ENCODE results near the gene ODF4. TPM values are rescaled to one million over a fixed set of nuclear protein-coding genes. Genes with fewer than 3 reads are reported as not detected.

ODF4 gene
- total and polyA plus RNA-seq, 2 of the 13 experiments (the other 11 are each of a cell fraction or from before 2014, with no cell fraction given): not detected

DNA sequence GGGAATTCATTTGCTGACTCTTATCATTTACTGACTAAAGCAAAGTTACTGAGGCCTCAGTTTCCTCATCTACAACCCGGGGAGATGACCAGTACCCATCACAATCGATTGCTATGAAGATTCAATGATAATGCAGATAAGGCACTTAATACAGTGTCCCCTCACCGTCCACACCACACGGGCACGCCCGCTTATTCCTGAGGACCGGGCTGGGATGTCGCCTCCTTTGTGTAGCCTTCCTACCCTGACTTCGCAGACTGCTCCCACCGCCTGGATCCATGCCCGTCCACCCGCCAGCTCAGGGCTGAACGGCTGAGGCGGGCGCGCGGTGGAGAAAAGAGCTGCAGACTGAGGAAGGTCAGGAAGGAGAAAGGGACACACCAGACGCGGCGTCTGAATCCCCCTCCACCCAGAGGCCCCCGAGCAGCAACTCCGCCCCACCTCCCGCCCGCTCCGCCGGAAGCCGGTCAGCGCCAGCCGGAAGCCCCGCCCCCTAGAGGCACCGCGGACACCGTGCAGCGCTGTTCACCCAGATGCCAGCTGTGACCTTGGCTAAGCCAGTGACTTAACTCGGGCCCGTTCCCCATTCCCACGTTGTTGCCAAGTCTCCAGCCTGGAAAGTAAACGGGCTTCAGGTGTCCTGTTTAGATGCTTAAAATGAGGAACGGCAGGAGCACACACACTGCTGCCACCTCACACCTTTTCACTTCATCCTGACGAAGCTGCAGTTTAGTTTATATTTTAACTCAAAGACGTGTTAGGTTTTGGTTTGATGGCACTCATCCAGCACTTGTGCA, 36.8 kb downstream of the ODF4 start, which contains the start of gene KRABD2 (continued):
- TF ChIP-seq SIN3A (IDR thresholded peaks at IDR 0.05; ENCODE audit: borderline replicate concordance, low read depth, low read length) (peak; percentile 94), ZMYM3 (CRISPR knock-in tag; IDR thresholded peaks at IDR 0.05) (peak; percentile 14; the same call in 1 of the 2 replicates), FOXM1 (CRISPR knock-in tag; IDR thresholded peaks at IDR 0.05) (no peak), MBNL3 (CRISPR knock-in tag; conservative IDR thresholded peaks at IDR 0.05) (no peak), ZNF44 (CRISPR knock-in tag; IDR thresholded peaks at IDR 0.05) (peak; percentile 63; the same call in 1 of the 2 replicates), TOE1 (CRISPR knock-in tag; IDR thresholded peaks at IDR 0.05) (no peak), ZNF672 (CRISPR knock-in tag; IDR thresholded peaks at IDR 0.05) (no peak), ZNF552 (CRISPR knock-in tag; IDR thresholded peaks at IDR 0.05; ENCODE audit: borderline replicate concordance) (no peak), ZNF432 (CRISPR knock-in tag; IDR thresholded peaks at IDR 0.05; ENCODE audit: borderline replicate concordance) (no peak), PITX1 (CRISPR knock-in tag; IDR thresholded peaks at IDR 0.05) (peak; percentile 69)
- TF ChIP-seq, protein P1, sequence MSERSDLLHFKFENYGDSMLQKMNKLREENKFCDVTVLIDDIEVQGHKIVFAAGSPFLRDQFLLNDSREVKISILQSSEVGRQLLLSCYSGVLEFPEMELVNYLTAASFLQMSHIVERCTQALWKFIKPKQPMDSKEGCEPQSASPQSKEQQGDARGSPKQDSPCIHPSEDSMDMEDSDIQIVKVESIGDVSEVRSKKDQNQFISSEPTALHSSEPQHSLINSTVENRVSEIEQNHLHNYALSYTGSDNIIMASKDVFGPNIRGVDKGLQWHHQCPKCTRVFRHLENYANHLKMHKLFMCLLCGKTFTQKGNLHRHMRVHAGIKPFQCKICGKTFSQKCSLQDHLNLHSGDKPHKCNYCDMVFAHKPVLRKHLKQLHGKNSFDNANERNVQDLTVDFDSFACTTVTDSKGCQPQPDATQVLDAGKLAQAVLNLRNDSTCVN (CRISPR knock-in tag; IDR thresholded peaks at IDR 0.05; ENCODE audit: borderline replicate concordance): peak; percentile 63; the same call in 1 of the 2 replicates
- TF ChIP-seq, protein P2, sequence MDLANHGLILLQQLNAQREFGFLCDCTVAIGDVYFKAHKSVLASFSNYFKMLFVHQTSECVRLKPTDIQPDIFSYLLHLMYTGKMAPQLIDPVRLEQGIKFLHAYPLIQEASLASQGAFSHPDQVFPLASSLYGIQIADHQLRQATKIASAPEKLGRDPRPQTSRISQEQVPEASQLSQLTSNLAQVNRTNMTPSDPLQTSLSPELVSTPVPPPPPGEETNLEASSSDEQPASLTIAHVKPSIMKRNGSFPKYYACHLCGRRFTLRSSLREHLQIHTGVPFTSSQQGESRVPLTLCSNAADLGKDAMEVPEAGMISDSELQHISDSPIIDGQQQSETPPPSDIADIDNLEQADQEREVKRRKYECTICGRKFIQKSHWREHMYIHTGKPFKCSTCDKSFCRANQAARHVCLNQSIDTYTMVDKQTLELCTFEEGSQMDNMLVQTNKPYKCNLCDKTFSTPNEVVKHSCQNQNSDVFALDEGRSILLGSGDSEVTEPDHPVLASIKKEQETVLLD (CRISPR knock-in tag; IDR thresholded peaks at IDR 0.05; ENCODE audit: low read depth): peak; percentile 50; the same call in 1 of the 2 replicates
- TF ChIP-seq, protein P3, sequence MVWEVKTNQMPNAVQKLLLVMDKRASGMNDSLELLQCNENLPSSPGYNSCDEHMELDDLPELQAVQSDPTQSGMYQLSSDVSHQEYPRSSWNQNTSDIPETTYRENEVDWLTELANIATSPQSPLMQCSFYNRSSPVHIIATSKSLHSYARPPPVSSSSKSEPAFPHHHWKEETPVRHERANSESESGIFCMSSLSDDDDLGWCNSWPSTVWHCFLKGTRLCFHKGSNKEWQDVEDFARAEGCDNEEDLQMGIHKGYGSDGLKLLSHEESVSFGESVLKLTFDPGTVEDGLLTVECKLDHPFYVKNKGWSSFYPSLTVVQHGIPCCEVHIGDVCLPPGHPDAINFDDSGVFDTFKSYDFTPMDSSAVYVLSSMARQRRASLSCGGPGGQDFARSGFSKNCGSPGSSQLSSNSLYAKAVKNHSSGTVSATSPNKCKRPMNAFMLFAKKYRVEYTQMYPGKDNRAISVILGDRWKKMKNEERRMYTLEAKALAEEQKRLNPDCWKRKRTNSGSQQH (CRISPR knock-in tag; IDR thresholded peaks at IDR 0.05; ENCODE audit: low read depth): no peak; the same call in 1 of the 2 replicates
- TF ChIP-seq, protein P4, sequence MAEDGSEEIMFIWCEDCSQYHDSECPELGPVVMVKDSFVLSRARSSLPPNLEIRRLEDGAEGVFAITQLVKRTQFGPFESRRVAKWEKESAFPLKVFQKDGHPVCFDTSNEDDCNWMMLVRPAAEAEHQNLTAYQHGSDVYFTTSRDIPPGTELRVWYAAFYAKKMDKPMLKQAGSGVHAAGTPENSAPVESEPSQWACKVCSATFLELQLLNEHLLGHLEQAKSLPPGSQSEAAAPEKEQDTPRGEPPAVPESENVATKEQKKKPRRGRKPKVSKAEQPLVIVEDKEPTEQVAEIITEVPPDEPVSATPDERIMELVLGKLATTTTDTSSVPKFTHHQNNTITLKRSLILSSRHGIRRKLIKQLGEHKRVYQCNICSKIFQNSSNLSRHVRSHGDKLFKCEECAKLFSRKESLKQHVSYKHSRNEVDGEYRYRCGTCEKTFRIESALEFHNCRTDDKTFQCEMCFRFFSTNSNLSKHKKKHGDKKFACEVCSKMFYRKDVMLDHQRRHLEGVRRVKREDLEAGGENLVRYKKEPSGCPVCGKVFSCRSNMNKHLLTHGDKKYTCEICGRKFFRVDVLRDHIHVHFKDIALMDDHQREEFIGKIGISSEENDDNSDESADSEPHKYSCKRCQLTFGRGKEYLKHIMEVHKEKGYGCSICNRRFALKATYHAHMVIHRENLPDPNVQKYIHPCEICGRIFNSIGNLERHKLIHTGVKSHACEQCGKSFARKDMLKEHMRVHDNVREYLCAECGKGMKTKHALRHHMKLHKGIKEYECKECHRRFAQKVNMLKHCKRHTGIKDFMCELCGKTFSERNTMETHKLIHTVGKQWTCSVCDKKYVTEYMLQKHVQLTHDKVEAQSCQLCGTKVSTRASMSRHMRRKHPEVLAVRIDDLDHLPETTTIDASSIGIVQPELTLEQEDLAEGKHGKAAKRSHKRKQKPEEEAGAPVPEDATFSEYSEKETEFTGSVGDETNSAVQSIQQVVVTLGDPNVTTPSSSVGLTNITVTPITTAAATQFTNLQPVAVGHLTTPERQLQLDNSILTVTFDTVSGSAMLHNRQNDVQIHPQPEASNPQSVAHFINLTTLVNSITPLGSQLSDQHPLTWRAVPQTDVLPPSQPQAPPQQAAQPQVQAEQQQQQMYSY (CRISPR knock-in tag; IDR thresholded peaks at IDR 0.05): no peak
- TF ChIP-seq, protein P5, sequence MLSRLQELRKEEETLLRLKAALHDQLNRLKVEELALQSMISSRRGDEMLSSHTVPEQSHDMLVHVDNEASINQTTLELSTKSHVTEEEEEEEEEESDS (CRISPR knock-in tag; IDR thresholded peaks at IDR 0.05; ENCODE audit: borderline replicate concordance): no peak
- TF ChIP-seq, protein P6, sequence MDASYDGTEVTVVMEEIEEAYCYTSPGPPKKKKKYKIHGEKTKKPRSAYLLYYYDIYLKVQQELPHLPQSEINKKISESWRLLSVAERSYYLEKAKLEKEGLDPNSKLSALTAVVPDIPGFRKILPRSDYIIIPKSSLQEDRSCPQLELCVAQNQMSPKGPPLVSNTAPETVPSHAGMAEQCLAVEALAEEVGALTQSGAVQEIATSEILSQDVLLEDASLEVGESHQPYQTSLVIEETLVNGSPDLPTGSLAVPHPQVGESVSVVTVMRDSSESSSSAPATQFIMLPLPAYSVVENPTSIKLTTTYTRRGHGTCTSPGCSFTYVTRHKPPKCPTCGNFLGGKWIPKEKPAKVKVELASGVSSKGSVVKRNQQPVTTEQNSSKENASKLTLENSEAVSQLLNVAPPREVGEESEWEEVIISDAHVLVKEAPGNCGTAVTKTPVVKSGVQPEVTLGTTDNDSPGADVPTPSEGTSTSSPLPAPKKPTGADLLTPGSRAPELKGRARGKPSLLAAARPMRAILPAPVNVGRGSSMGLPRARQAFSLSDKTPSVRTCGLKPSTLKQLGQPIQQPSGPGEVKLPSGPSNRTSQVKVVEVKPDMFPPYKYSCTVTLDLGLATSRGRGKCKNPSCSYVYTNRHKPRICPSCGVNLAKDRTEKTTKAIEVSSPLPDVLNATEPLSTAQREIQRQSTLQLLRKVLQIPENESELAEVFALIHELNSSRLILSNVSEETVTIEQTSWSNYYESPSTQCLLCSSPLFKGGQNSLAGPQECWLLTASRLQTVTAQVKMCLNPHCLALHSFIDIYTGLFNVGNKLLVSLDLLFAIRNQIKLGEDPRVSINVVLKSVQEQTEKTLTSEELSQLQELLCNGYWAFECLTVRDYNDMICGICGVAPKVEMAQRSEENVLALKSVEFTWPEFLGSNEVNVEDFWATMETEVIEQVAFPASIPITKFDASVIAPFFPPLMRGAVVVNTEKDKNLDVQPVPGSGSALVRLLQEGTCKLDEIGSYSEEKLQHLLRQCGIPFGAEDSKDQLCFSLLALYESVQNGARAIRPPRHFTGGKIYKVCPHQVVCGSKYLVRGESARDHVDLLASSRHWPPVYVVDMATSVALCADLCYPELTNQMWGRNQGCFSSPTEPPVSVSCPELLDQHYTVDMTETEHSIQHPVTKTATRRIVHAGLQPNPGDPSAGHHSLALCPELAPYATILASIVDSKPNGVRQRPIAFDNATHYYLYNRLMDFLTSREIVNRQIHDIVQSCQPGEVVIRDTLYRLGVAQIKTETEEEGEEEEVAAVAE (CRISPR knock-in tag; IDR thresholded peaks at IDR 0.05; ENCODE audit: borderline replicate concordance): peak; percentile 78
